Keratinocyte (primary cell): Measurements from ENCODE around the gene AQP11. TPM values are rescaled to one million over a fixed set of nuclear protein-coding genes. Genes with fewer than 3 reads are reported as not detected.
"Not testable (repeated sequence)": the region's sequence is repeated elsewhere in the genome, so short reads cannot be mapped to it uniquely, and the experiment has no call there.

Experiments used
- DNase-seq: peaks from one replicate; pipeline ENCODE4 v3.0.0-alpha.2; 2011; ENCODE audit warnings: low read depth, missing footprints, low spot score
- FAIRE-seq: peaks from 2 replicates; lab custom pipeline; 2011; peaks lifted over from hg19 to GRCh38; lab: Jason Lieb, UNC
- H2AFZ ChIP-seq: 2 replicates; pipeline ENCODE4 v1.6.0; 2012; ENCODE audit warnings: low read length, control low read depth, inconsistent platforms; ENCODE audit not compliant: control insufficient read depth
- H3K27ac ChIP-seq: 2 replicates; pipeline ENCODE4 v1.5.1; 2011; ENCODE audit warnings: low read length; ENCODE audit not compliant: control insufficient read depth, insufficient read depth
- H3K27me3 ChIP-seq: 3 replicates; pipeline ENCODE4 v1.6.0; 2011; ENCODE audit warnings: low read length; ENCODE audit not compliant: control insufficient read depth, insufficient read depth; ENCODE audit errors: extremely low read depth
- H3K36me3 ChIP-seq, 2 experiments: 2 replicates in 1 of 2; 3 replicates in 1 of 2; pipeline ENCODE4 v1.5.1; 2011; ENCODE audit warnings: low read length in 2 of 2, mild to moderate bottlenecking in 1 of 2; ENCODE audit not compliant: control insufficient read depth in 2 of 2, insufficient read depth in 2 of 2; ENCODE audit errors: extremely low read depth in 1 of 2
- H3K4me1 ChIP-seq: 3 replicates; pipeline ENCODE4 v1.5.1; 2011; ENCODE audit warnings: low read length; ENCODE audit not compliant: control insufficient read depth, insufficient read depth; ENCODE audit errors: extremely low read depth
- H3K4me2 ChIP-seq: 3 replicates; pipeline ENCODE4 v1.6.0; 2011; ENCODE audit warnings: low read depth, low read length; ENCODE audit not compliant: control insufficient read depth, insufficient read depth; ENCODE audit errors: extremely low read depth
- H3K4me3 ChIP-seq, 3 experiments: fragments of 200-600 bp in 1 of 3; sonication (generic) in 1 of 3; 2 replicates in 2 of 3; 3 replicates in 1 of 3; pipeline ENCODE4 v1.5.1; 2011 to 2016; ENCODE audit warnings: low read length in 3 of 3, mild to moderate bottlenecking in 3 of 3, control low read depth in 2 of 3, inconsistent platforms in 1 of 3, low read depth in 1 of 3, mixed read lengths in 1 of 3, mixed run types in 1 of 3, moderate library complexity in 1 of 3; ENCODE audit not compliant: control insufficient read depth in 2 of 3, insufficient read depth in 2 of 3; ENCODE audit errors: extremely low read depth in 1 of 3
- H3K79me2 ChIP-seq: 2 replicates; pipeline ENCODE4 v1.6.0; 2012; ENCODE audit warnings: low read length; ENCODE audit not compliant: control insufficient read depth, insufficient read depth
- H3K9ac ChIP-seq: 3 replicates; pipeline ENCODE4 v1.6.0; 2011; ENCODE audit warnings: low read length; ENCODE audit not compliant: control insufficient read depth, insufficient read depth; ENCODE audit errors: extremely low read depth
- H3K9me1 ChIP-seq: 3 replicates; pipeline ENCODE4 v1.6.0; 2011; ENCODE audit warnings: low read length; ENCODE audit not compliant: control insufficient read depth, insufficient read depth; ENCODE audit errors: extremely low read depth
- H3K9me3 ChIP-seq: 2 replicates; pipeline ENCODE4 v1.5.1; 2012; ENCODE audit warnings: low read depth, low read length; ENCODE audit not compliant: control insufficient read depth
- H4K20me1 ChIP-seq: 3 replicates; pipeline ENCODE4 v1.6.0; 2011; ENCODE audit warnings: low read length; ENCODE audit not compliant: control insufficient read depth, insufficient read depth; ENCODE audit errors: extremely low read depth
- CTCF ChIP-seq, 3 experiments: IDR thresholded peaks in 1 of 3; conservative IDR thresholded peaks in 1 of 3; optimal IDR thresholded peaks in 1 of 3; 2 replicates in 2 of 3; 3 replicates in 1 of 3; pipeline versions ENCODE3 to v1.5.1; 2011; ENCODE audit warnings: low read length in 3 of 3, mild to moderate bottlenecking in 3 of 3, moderate library complexity in 2 of 3, control low read depth in 1 of 3, inconsistent platforms in 1 of 3; ENCODE audit not compliant: insufficient read depth in 2 of 3; ENCODE audit errors: extremely low read depth in 1 of 3
- EZH2 ChIP-seq: IDR thresholded peaks from one replicate; pipeline ENCODE4 v1.6.1; 2012; ENCODE audit warnings: inconsistent platforms, mild to moderate bottlenecking, low read length, moderate library complexity
- dilution Hi-C: fragments of 300-500 bp; cut with MboI; formaldehyde crosslinking; loops from one replicate; pipeline ENCODE4 v1.7.0; 2020; ENCODE audit warnings: low sequenced_read_pairs; ENCODE audit not compliant: extremely low pct_ligation_motif_present
- polyA plus RNA-seq, 5 experiments: library from polyadenylated mRNA; depleted of rRNA in 3 of 5; stranded (reverse) in 3 of 5; stranded (forward) in 1 of 5; unstranded in 1 of 5; fragments of >200 nt; gene quantifications; 1 replicate in 1 of 5; 2 replicates in 3 of 5; 3 replicates in 1 of 5; pipeline versions ENCODE4 v1.2.1 to v1.2.3, GENCODE V29; 2011 to 2012; ENCODE audit warnings: missing spikeins in 2 of 5, low read depth in 1 of 5, low replicate concordance in 1 of 5

The AQP11 gene
- polyA plus RNA-seq, 1 donor (not counting 4 experiments of a cell fraction or from before 2014, with no cell fraction given): 0.16 TPM

- no peak for FAIRE-seq
- Histone ChIP-seq H3K4me2 (no peak overlapping the region), H4K20me1 (no peaks in the 10 kb centered on the region), H3K4me1 (no peaks in the 10 kb centered on the region), H3K4me3 (no peak overlapping the region), H3K27me3 (no peaks in the 10 kb centered on the region), H3K9me1 (no peaks in the 10 kb centered on the region), H3K27ac (no peak overlapping the region), H3K36me3 (peaks cover 12 to 34% of the 10 kb centered on the region in 2 experiments), H3K79me2 (no peaks in the 10 kb centered on the region), H2AFZ (no peak overlapping the region), H3K9me3 (no peaks in the 10 kb centered on the region), H3K9ac (no peak overlapping the region)
- TF ChIP-seq CTCF (optimal IDR thresholded peaks at IDR 0.05 in 1 of 3, IDR thresholded peaks at IDR 0.05 in 1 of 3, conservative IDR thresholded peaks at IDR 0.05 in 1 of 3; ENCODE audit: extremely low read depth in 1 of 3, insufficient read depth in 2 of 3, low read length in 3 of 3) (peak; percentile 8 to 71 (median 55)), EZH2 (no peak)
- DNase-seq: no peak
- dilution Hi-C loops: no loop called here
Measured at GRCh38 chr11:77619576-77620198, 29.9 kb downstream of the AQP11 start.

- Histone ChIP-seq H3K9ac (no peak overlapping the region), H3K9me1 (no peaks in the 10 kb centered on the region), H3K9me3 (no peaks in the 10 kb centered on the region), H3K4me3 (no peak overlapping the region), H3K27me3 (no peaks in the 10 kb centered on the region), H3K36me3 (peaks cover 4 to 11% of the 10 kb centered on the region in 2 experiments), H3K79me2 (peaks cover 57% of the 10 kb centered on the region), H3K27ac (no peak overlapping the region), H4K20me1 (no peaks in the 10 kb centered on the region), H3K4me2 (no peak overlapping the region), H2AFZ (no peak overlapping the region), H3K4me1 (no peaks in the 10 kb centered on the region)
- DNase-seq: no peak
- TF ChIP-seq CTCF (optimal IDR thresholded peaks at IDR 0.05 in 1 of 3, IDR thresholded peaks at IDR 0.05 in 1 of 3, conservative IDR thresholded peaks at IDR 0.05 in 1 of 3; ENCODE audit: extremely low read depth in 1 of 3, insufficient read depth in 2 of 3, low read length in 3 of 3): no peak
- dilution Hi-C loops: no loop called here
- no peak for FAIRE-seq
Measured at GRCh38 chr11:77630157-77630710, 40.5 kb downstream of the AQP11 start.

GRCh38 chr11:77633926-77634325 is 44.2 kb downstream of the AQP11 start:
- H3K4me2 ChIP-seq, DNase-seq, H3K4me3 ChIP-seq, H3K27ac ChIP-seq, H3K9me1 ChIP-seq, H3K27me3 ChIP-seq, H3K9me3 ChIP-seq, H3K4me1 ChIP-seq, H3K9ac ChIP-seq, dilution Hi-C loops, H2AFZ ChIP-seq, H4K20me1 ChIP-seq, FAIRE-seq, H3K36me3 ChIP-seq: not testable (repeated sequence)
- H3K79me2 ChIP-seq: peaks cover 77% of the 10 kb centered on the region
